ENCODE data around the gene ZSWIM5.
"Not testable (repeated sequence)": the region's sequence is repeated elsewhere in the genome, so short reads cannot be mapped to it uniquely, and the experiment has no call there.

The ZSWIM5 gene

GRCh38 chr1:45136984-45137383, 69.4 kb downstream of the ZSWIM5 start:
- DNase-seq = no peak

GRCh38 chr1:45135316-45135715, 71.1 kb downstream of the ZSWIM5 start:
- DNase-seq = no peak

GRCh38 chr1:45134461-45134873, 71.9 kb downstream of the ZSWIM5 start:
- DNase-seq = no peak

- not testable (repeated sequence) for DNase-seq
Measured at GRCh38 chr1:45132719-45133118, 73.7 kb downstream of the ZSWIM5 start.

- DNase-seq = no peak
Measured at GRCh38 chr1:45123358-45123757, 83.0 kb downstream of the ZSWIM5 start.

- no peak for DNase-seq
Measured at GRCh38 chr1:45122724-45123123, 83.7 kb downstream of the ZSWIM5 start.

GRCh38 chr1:45117766-45118165, 88.6 kb downstream of the ZSWIM5 start:
- DNase-seq = no peak

GRCh38 chr1:45116820-45117219, 89.6 kb downstream of the ZSWIM5 start:
- no peak for DNase-seq

- no peak for DNase-seq
Measured at GRCh38 chr1:45116340-45116739, 90.1 kb downstream of the ZSWIM5 start.

- not testable (repeated sequence) for DNase-seq
Measured at GRCh38 chr1:45115198-45115597, 91.2 kb downstream of the ZSWIM5 start.

GRCh38 chr1:45112661-45113060, 93.7 kb downstream of the ZSWIM5 start:
- no peak for DNase-seq

GRCh38 chr1:45111239-45111638, 95.2 kb downstream of the ZSWIM5 start:
- no peak for DNase-seq

- DNase-seq = no peak
Measured at GRCh38 chr1:45107782-45108181, 98.6 kb downstream of the ZSWIM5 start.

- not testable (repeated sequence) for DNase-seq
Measured at GRCh38 chr1:45106864-45107263, 99.5 kb downstream of the ZSWIM5 start.

- not testable (repeated sequence) for DNase-seq
Measured at GRCh38 chr1:45106156-45106545, 100.3 kb downstream of the ZSWIM5 start.

- DNase-seq = not testable (repeated sequence)
Measured at GRCh38 chr1:45105486-45106155, 100.8 kb downstream of the ZSWIM5 start.

GRCh38 chr1:45103534-45103933, 102.9 kb downstream of the ZSWIM5 start:
- no peak for DNase-seq

GRCh38 chr1:45101947-45102346, 104.5 kb downstream of the ZSWIM5 start:
- DNase-seq = no peak

- not testable (repeated sequence) for DNase-seq
Measured at GRCh38 chr1:45101528-45101927, 104.9 kb downstream of the ZSWIM5 start.

GRCh38 chr1:45097944-45098343, 108.5 kb downstream of the ZSWIM5 start:
- no peak for DNase-seq

- DNase-seq = no peak
Measured at GRCh38 chr1:45097079-45097478, 109.3 kb downstream of the ZSWIM5 start.

GRCh38 chr1:45095450-45095849, 111.0 kb downstream of the ZSWIM5 start:
- no peak for DNase-seq

GRCh38 chr1:45094371-45094770, 112.0 kb downstream of the ZSWIM5 start:
- DNase-seq = not testable (repeated sequence)

- no peak for DNase-seq
Measured at GRCh38 chr1:45093334-45093733, 113.1 kb downstream of the ZSWIM5 start.

GRCh38 chr1:45089711-45090110, 116.7 kb downstream of the ZSWIM5 start:
- DNase-seq = no peak
